ENCODE results near the gene CHSY3. TPM values are rescaled to one million over a fixed set of nuclear protein-coding genes. Genes with fewer than 3 reads are reported as not detected.

The CHSY3 gene
- total RNA-seq, 2 experiments from 2014 or later = not detected

DNA sequence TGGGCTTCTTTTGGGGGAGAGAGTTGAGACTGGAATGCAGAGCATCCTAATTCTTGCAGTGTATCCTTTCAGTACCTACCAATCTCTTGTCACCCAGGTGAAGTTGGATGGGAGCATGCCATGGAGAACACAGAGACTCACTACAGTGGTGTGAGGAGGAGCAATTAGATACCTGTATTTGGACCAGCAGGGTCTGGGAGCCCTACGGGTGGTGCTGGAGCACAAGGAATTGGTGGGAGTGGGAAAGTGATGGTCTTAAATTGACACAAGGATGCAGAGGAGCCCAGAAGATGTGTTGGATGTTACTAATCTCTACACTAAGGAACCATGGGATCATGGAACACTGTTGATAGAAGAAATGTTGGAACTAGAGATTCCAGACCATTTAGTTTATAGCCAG is 212.7 kb downstream of the CHSY3 start:
- no peak for ATAC-seq (ENCODE audit: poor library complexity)
- Histone ChIP-seq H3K9me3 (ENCODE audit: control insufficient read depth in 1 of 2, insufficient read depth in 1 of 2, low read length in 2 of 2) (no peaks in the 10 kb centered on the region), H3K36me3 (ENCODE audit: insufficient read depth, low read length) (no peaks in the 10 kb centered on the region), H3K27ac (ENCODE audit: low read depth in 1 of 2, low read length in 2 of 2) (no peak overlapping the region), H3K4me1 (ENCODE audit: insufficient read depth, low read length) (no peaks in the 10 kb centered on the region), H3K27me3 (ENCODE audit: control insufficient read depth in 1 of 2, insufficient read depth in 2 of 2, low read length in 2 of 2) (no peaks in the 10 kb centered on the region), H3K4me3 (ENCODE audit: low read length) (no peak overlapping the region)
- ChIA-PET CTCF (no interaction called here), POLR2A (no interaction called here)
- Mint-ChIP-seq H3K9me3 (no peaks in the 10 kb centered on the region), H3K27ac (no peak overlapping the region), H3K36me3 (ENCODE audit: low read depth) (no peaks in the 10 kb centered on the region), H3K27me3 (peaks cover 17% of the 10 kb centered on the region), H3K4me1 (ENCODE audit: low read depth) (no peaks in the 10 kb centered on the region), H3K4me3 (no peak overlapping the region)
- intact Hi-C loops (cut with DNase I, micrococcal nuclease) = no loop called here
- TF ChIP-seq, protein P1, sequence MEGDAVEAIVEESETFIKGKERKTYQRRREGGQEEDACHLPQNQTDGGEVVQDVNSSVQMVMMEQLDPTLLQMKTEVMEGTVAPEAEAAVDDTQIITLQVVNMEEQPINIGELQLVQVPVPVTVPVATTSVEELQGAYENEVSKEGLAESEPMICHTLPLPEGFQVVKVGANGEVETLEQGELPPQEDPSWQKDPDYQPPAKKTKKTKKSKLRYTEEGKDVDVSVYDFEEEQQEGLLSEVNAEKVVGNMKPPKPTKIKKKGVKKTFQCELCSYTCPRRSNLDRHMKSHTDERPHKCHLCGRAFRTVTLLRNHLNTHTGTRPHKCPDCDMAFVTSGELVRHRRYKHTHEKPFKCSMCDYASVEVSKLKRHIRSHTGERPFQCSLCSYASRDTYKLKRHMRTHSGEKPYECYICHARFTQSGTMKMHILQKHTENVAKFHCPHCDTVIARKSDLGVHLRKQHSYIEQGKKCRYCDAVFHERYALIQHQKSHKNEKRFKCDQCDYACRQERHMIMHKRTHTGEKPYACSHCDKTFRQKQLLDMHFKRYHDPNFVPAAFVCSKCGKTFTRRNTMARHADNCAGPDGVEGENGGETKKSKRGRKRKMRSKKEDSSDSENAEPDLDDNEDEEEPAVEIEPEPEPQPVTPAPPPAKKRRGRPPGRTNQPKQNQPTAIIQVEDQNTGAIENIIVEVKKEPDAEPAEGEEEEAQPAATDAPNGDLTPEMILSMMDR (IDR thresholded peaks at IDR 0.05) = no peak
- no peak for DNase-seq

DNA sequence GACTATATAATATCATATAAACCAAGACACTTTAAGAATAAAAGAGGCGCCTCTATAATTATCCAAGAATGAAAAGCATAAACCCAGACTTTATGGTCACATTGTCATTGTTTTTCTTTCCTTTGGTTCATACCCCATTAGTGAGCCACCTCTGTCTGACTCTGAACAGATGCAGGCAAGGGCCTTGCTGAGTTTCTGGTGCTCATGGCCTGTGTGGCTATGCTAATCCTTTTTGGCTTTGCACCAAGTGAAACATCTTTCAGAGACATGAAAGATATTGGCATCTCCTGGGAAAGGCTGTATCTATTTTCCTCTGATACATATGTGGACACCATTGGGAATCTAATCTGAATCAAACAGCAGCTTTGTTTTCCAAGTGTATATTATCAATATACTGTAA is 222.5 kb downstream of the CHSY3 start:
- no peak overlapping the region for H3K4me3 Mint-ChIP-seq
- no peaks in the 10 kb centered on the region for H3K4me1 Mint-ChIP-seq (ENCODE audit: low read depth)
- no peaks in the 10 kb centered on the region for H3K4me1 ChIP-seq (ENCODE audit: insufficient read depth, low read length)
- H3K9me3 ChIP-seq (ENCODE audit: control insufficient read depth in 1 of 2, insufficient read depth in 1 of 2, low read length in 2 of 2) = no peaks in the 10 kb centered on the region
- TF ChIP-seq, protein P1 (IDR thresholded peaks at IDR 0.05) = no peak
- peaks cover 10% of the 10 kb centered on the region for H3K27me3 Mint-ChIP-seq
- H3K27me3 ChIP-seq (ENCODE audit: control insufficient read depth in 1 of 2, insufficient read depth in 2 of 2, low read length in 2 of 2) = no peaks in the 10 kb centered on the region
- no peak overlapping the region for H3K4me3 ChIP-seq (ENCODE audit: low read length)
- intact Hi-C loops (cut with DNase I, micrococcal nuclease) = no loop called here
- no peaks in the 10 kb centered on the region for H3K9me3 Mint-ChIP-seq
- no peak overlapping the region for H3K27ac Mint-ChIP-seq
- no peaks in the 10 kb centered on the region for H3K36me3 ChIP-seq (ENCODE audit: insufficient read depth, low read length)
- ChIA-PET POLR2A (interaction anchor here (1.0 kb wide), 1 partner anchor 11 kb away, joined by 3 read pairs; no protein-coding TSS in a partner anchor), CTCF (no interaction called here)
- no peaks in the 10 kb centered on the region for H3K36me3 Mint-ChIP-seq (ENCODE audit: low read depth)
- DNase-seq = no peak
- ATAC-seq (ENCODE audit: poor library complexity) = no peak
- no peak overlapping the region for H3K27ac ChIP-seq (ENCODE audit: low read depth in 1 of 2, low read length in 2 of 2)

DNA sequence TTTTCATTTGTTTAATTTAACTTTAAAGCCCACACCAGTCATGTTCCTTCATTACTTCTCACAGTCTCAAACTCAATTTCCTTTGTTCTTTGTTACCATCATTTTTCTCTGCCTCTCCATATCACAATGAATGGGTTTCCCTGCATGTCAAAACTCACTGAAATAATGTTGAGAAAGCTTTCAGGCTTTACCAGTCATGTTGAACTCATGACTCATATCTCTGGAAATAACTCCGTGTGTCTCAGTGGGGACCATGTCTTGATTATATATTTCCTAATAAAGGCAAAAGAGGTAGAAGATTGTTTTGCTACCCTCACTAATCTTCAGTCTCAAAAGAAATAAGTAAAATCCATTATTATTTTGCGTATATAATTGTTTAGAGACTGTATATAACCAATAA is 231.2 kb downstream of the CHSY3 start:
- Mint-ChIP-seq H3K4me3 (no peak overlapping the region), H3K4me1 (ENCODE audit: low read depth) (no peaks in the 10 kb centered on the region), H3K27me3 (peaks cover 7% of the 10 kb centered on the region), H3K27ac (no peak overlapping the region), H3K36me3 (ENCODE audit: low read depth) (no peaks in the 10 kb centered on the region), H3K9me3 (no peaks in the 10 kb centered on the region)
- no peaks in the 10 kb centered on the region for H3K36me3 ChIP-seq (ENCODE audit: insufficient read depth, low read length)
- TF ChIP-seq, protein P1 (IDR thresholded peaks at IDR 0.05) = no peak
- intact Hi-C loops (cut with DNase I, micrococcal nuclease) = no loop called here
- ChIA-PET CTCF (no interaction called here), POLR2A (no interaction called here)
- H3K4me3 ChIP-seq (ENCODE audit: low read length) = no peak overlapping the region
- H3K27ac ChIP-seq (ENCODE audit: low read depth in 1 of 2, low read length in 2 of 2) = no peak overlapping the region
- no peaks in the 10 kb centered on the region for H3K9me3 ChIP-seq (ENCODE audit: control insufficient read depth in 1 of 2, insufficient read depth in 1 of 2, low read length in 2 of 2)
- DNase-seq (no peak), ATAC-seq (ENCODE audit: poor library complexity) (no peak)
- no peaks in the 10 kb centered on the region for H3K4me1 ChIP-seq (ENCODE audit: insufficient read depth, low read length)
- H3K27me3 ChIP-seq (ENCODE audit: control insufficient read depth in 1 of 2, insufficient read depth in 2 of 2, low read length in 2 of 2) = no peaks in the 10 kb centered on the region
